ENCODE data around the gene JHY.

The JHY gene

DNA sequence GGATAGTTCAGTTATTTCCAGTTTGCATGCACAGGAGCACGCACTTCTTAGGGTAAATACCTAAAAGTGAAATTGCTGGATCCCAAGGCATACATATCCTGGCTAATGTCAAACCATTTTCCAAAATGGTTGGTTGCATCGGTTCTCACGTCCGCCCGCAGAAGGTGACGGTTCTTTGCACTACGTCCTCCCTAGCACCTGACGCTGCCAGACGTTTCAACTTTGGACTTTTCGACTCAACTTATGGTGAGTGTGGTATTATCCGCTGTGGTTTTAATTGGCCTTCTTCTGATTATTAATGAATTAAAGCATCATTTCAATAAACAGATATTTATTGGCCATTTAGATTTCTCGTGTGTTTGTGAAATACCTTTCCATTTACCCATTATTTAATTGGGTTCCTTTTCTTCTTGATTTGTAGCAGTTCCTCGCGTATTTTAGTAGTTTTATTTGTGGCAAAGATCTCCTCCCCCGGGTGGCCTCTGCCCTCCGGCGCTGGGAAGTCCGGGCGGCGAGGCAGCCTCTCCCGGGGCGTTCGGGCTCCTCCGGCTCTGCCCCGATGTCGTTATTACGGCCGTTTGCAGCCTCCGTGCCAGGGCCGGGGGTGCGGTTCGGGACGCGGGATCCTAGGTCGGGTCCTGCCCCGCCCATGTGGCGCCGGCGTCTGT, at the start of gene JHY:
Gene JHY, plus strand, starts transcription at position 571 of the 668 bp plus-strand sequence. CDS start 3,091 bp downstream, outside the sequence.
- Histone ChIP-seq H3K9ac (peak within 1 kb of the TSS; percentile 50 to 86 (median 79)), H3K27ac (peak within 1 kb of the TSS; percentile 46 to 85 (median 66)), H3K4me1 (peaks cover 7 to 27% (median 10%) of the 10 kb centered on the region in 10 experiments; a peak in 19 of 20 replicates), H4K20me1 (no peaks in the 10 kb centered on the region), H3K9me3 (replicated peaks in 1 of 11) (no peaks in the 10 kb centered on the region), H3K4me2 (peak within 1 kb of the TSS; percentile 87 to 98 (median 95)), H3K4me3 (peak within 1 kb of the TSS; percentile 59 to 84 (median 70)), H3K27me3 (peaks cover 10 to 53% (median 39%) of the 10 kb centered on the region in 11 experiments; a peak in 20 of 22 replicates), H3K36me3 (no peaks in the 10 kb centered on the region)
- no peak for TF ChIP-seq Cebpa-rat (IDR thresholded peaks at IDR 0.05)

GRCh38 chr11:122833846-122834464, 48.6 kb upstream of the JHY start:
- no peak overlapping the region for H3K4me2 ChIP-seq
- peaks cover 0 to 7% (median 0%) of the 10 kb centered on the region in 10 experiments; a peak in 2 of 20 replicates for H3K4me1 ChIP-seq
- no peaks in the 10 kb centered on the region for H3K36me3 ChIP-seq
- no peak overlapping the region for H3K27ac ChIP-seq
- TF ChIP-seq Cebpa-rat (IDR thresholded peaks at IDR 0.05) = no peak
- no peaks in the 10 kb centered on the region for H4K20me1 ChIP-seq
- no peak overlapping the region for H3K9ac ChIP-seq
- no peaks in the 10 kb centered on the region for H3K27me3 ChIP-seq
- H3K9me3 ChIP-seq (replicated peaks in 1 of 11) = no peaks in the 10 kb centered on the region
- H3K4me3 ChIP-seq = no peak overlapping the region

GRCh38 chr11:122836916-122837315, 45.6 kb upstream of the JHY start:
- Histone ChIP-seq H3K36me3 (no peaks in the 10 kb centered on the region), H3K27ac (no peak overlapping the region), H3K4me3 (no peak overlapping the region), H3K4me1 (peaks cover 0 to 7% (median 0%) of the 10 kb centered on the region in 10 experiments; a peak in 2 of 20 replicates), H3K9ac (no peak overlapping the region), H3K9me3 (replicated peaks in 1 of 11) (no peaks in the 10 kb centered on the region), H4K20me1 (no peaks in the 10 kb centered on the region), H3K27me3 (no peaks in the 10 kb centered on the region), H3K4me2 (no peak overlapping the region)
- no peak for TF ChIP-seq Cebpa-rat (IDR thresholded peaks at IDR 0.05)

DNA sequence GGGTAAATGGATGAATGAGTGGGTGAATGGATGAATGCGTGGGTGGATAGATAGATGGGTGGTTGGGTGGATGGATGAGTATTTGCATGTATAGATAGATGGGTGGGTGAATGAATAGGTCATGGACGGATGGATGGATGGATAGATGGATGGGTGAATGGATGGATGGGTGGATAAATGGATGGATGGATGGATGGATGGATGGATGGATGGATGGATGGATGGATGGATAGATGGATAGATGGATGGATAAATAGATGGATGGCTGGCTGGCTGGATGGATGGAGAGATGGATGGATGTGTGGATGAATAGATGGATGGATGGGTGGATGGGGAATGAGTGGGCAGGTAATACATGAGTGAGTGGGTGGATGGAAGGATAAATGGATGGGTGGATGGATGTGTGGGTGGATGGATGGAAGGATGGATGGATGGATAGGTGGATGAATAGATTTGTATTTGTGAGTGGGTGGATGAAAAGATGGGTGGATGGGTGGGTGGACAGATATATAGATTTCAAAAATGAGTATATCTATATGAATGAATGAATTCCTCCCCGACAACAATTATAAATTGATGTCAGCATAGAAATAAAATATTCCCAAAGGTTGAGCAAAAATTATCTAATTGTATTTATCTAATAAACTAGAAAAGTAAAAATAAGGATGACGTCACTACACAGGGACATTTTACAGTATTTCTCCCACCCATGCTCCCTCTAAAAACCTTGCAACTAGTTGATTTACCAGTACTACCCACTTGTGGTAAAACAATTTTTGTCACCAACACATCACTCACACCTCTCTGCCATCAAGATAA, 44.8 kb upstream of the JHY start:
- no peak overlapping the region for H3K4me2 ChIP-seq
- no peak for TF ChIP-seq Cebpa-rat (IDR thresholded peaks at IDR 0.05)
- H3K36me3 ChIP-seq = no peaks in the 10 kb centered on the region

DNA sequence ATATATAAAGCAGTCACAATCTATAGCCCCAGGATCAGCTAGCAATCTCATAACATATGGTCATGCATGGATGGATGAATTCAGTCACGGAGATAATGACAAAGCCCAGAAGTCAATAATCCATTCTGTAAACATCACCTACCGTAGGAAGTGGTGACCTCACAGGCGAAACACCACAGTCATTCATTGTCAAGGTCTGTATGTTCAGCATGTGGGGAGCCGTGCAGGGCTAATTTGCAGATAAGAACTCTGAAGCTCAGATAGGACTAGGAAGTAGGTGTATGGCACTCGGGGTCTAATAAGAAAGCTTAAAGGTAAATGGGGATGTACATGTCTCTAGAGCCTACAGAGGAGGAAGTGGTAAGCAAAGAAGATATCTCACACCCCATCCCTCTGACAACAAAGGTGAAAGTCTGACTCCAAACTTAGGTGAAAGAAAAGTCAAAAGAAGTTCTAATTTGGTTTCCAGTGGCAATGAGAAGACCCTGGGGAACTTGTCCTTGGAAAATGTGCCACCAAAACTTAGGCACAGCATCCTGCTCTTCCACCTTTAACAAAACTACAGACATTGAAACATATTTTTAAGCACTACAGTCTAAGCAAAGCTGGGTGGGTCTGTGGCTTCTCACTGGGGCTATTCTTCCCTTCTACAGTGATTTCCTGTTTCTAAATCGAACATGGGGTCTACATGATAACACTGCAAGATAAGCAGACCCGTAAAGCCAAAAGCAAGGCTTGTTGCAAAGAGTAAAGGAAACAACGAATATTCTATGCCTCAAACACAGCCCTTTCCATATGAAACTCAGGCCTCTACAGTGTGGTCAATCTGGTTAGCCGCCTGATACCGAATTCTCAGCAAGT, 39.0 kb upstream of the JHY start:
- no peaks in the 10 kb centered on the region for H3K27me3 ChIP-seq
- peaks cover 10 to 22% (median 18%) of the 10 kb centered on the region in 10 experiments; a peak in 19 of 20 replicates for H3K4me1 ChIP-seq
- peak overlapping the region; percentile 25 to 76 (median 63); a peak in 20 of 22 replicates for H3K4me2 ChIP-seq
- no peak overlapping the region for H3K9ac ChIP-seq
- no peak for TF ChIP-seq Cebpa-rat (IDR thresholded peaks at IDR 0.05)
- peak overlapping the region in 1 of 11 experiments; percentile 9; a peak in 1 of 22 replicates for H3K27ac ChIP-seq
- H3K4me3 ChIP-seq = no peak overlapping the region
- H4K20me1 ChIP-seq = no peaks in the 10 kb centered on the region
- H3K9me3 ChIP-seq (replicated peaks in 1 of 11) = no peaks in the 10 kb centered on the region
- H3K36me3 ChIP-seq = no peaks in the 10 kb centered on the region

More for the DNA sequence above, 44.8 kb upstream of the JHY start:
- Histone ChIP-seq H3K27ac (no peak overlapping the region), H3K4me1 (peaks cover 0 to 2% (median under 1%) of the 10 kb centered on the region in 10 experiments; a peak in 3 of 20 replicates), H3K9me3 (replicated peaks in 1 of 11) (no peaks in the 10 kb centered on the region), H4K20me1 (no peaks in the 10 kb centered on the region), H3K27me3 (no peaks in the 10 kb centered on the region), H3K4me3 (no peak overlapping the region), H3K9ac (no peak overlapping the region)

DNA sequence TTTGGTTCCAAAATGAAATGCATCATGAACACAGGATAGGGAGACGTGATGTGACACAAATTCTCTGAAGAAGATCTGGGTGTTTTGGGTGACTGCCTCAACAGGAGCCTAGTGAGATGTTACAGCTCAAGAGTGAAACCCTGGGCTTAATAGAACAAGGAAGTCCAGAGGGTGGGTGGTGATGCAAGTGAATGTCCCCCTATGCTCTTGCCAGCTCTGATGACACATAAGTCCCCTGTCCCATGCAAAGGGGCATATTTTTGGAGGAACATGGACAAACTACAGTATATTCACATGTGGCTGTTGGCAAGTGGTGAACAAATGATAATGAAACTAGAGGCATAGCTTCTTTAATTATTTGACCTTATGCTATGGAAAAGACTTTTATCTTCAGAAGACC, 35.1 kb upstream of the JHY start:
- Histone ChIP-seq H3K9me3 (replicated peaks in 1 of 11) (no peaks in the 10 kb centered on the region), H3K4me1 (peaks cover 22 to 46% (median 28%) of the 10 kb centered on the region in 10 experiments), H3K27ac (no peak overlapping the region), H3K9ac (no peak overlapping the region), H3K4me2 (0 out of 22 replicates have a peak overlapping the region, but pooled peaks of 1 of the 11 experiments have one; percentile 14), H3K27me3 (no peaks in the 10 kb centered on the region), H3K36me3 (no peaks in the 10 kb centered on the region), H3K4me3 (no peak overlapping the region), H4K20me1 (no peaks in the 10 kb centered on the region)
- no peak for TF ChIP-seq Cebpa-rat (IDR thresholded peaks at IDR 0.05)

DNA sequence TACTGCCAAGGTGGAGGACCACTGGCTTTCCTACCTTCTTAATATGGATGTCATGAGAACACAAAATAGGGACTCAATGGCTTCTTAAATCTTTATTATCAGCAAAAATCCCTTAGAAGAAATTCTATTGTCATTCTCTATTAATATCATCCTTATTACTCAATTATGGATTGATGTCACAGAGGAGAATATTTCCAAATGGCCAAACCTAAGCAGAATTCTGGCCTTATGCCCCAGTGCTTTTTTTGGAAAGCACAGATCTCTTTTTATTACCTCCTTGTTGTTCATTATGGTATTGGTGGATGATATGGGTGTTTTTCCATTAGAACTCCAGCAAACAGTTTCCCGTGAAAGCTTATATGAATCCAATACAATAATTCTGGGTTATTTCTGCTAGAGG, 34.4 kb upstream of the JHY start:
- H3K27me3 ChIP-seq = no peaks in the 10 kb centered on the region
- H3K4me3 ChIP-seq = no peak overlapping the region
- H3K9me3 ChIP-seq (replicated peaks in 1 of 11) = no peaks in the 10 kb centered on the region
- H3K4me2 ChIP-seq = no peak overlapping the region
- peaks cover 20 to 50% (median 29%) of the 10 kb centered on the region in 10 experiments for H3K4me1 ChIP-seq
- H4K20me1 ChIP-seq = no peaks in the 10 kb centered on the region
- no peak overlapping the region for H3K27ac ChIP-seq
- no peaks in the 10 kb centered on the region for H3K36me3 ChIP-seq
- TF ChIP-seq Cebpa-rat (IDR thresholded peaks at IDR 0.05) = no peak
- no peak overlapping the region for H3K9ac ChIP-seq

DNA sequence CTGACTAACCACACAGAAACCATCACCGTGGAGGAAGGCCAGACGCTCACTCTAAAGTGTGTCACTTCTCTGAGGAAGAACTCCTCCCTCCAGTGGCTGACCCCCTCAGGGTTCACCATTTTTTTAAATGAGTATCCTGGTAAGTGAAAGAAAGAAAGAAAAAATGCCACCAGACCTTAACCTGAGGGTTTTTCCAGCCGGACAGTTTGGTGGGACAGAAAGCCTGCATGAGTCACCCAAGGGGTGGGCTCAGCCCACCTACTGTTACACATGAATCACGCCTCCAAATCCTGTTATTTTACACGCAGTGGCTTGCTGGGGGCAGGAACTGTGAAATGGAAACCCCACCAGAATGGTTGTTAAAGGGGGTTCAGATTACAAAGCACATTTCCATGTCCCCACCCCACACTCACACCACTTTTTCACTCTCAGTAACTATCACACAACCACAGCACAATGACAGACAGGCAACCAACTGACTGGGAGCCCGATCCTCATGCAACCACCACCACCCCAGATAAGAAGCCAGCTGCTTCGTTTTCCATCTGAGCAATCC, 32.4 kb upstream of the JHY start:
- no peaks in the 10 kb centered on the region for H3K9me3 ChIP-seq (replicated peaks in 1 of 11)
- H3K4me2 ChIP-seq = peak overlapping the region in 10 of 11 experiments; percentile 11 to 57 (median 36); a peak in 15 of 22 replicates
- no peak overlapping the region for H3K9ac ChIP-seq

More for the DNA sequence above, 32.4 kb upstream of the JHY start:
- H4K20me1 ChIP-seq = no peaks in the 10 kb centered on the region
- H3K4me3 ChIP-seq = no peak overlapping the region
- H3K27me3 ChIP-seq = no peaks in the 10 kb centered on the region
- H3K4me1 ChIP-seq = peaks cover 9 to 58% (median 23%) of the 10 kb centered on the region in 10 experiments; a peak in 19 of 20 replicates
- no peak for TF ChIP-seq Cebpa-rat (IDR thresholded peaks at IDR 0.05)
- no peak overlapping the region for H3K27ac ChIP-seq
- H3K36me3 ChIP-seq = no peaks in the 10 kb centered on the region

Data from BLaER1 treated with 17β-estradiol and CSF1 and Interleukin-3, amounts not matched to agents 10 nM and 100 nM (cell line).